ENCODE measurements around the gene PLCL2. TPM values are rescaled to one million over a fixed set of nuclear protein-coding genes. Genes with fewer than 3 reads are reported as not detected.

Gene PLCL2
- total RNA-seq, 1 experiment from 2014 or later: 0.07 TPM

DNA sequence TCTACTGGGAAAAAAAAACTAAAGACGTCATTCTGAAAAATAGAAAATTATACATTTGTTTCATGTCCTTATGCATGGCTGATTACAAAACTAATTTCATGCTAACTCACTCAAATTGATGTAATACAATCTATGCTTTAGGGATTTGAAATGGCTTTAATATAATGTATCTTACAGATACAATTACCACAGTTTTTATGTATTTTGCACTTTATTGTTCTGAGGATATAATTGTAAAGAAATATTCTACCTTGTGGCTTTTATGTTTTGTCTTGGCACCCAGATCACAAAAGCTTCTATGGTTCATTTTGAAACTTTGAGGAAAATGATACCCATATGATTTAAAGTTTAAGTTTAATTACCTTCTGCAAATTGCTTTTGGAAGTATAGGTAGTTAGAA lies 122.5 kb downstream of the PLCL2 start:
- H3K27me3 Mint-ChIP-seq (ENCODE audit: insufficient read depth, unreplicated experiment): no peaks in the 10 kb centered on the region
- no peaks in the 10 kb centered on the region for H3K4me1 Mint-ChIP-seq (ENCODE audit: low read depth, unreplicated experiment)
- H3K9me3 ChIP-seq: no peaks in the 10 kb centered on the region
- no peaks in the 10 kb centered on the region for H3K4me1 ChIP-seq
- ChIA-PET CTCF (no interaction called here), POLR2A (no interaction called here)
- no peak overlapping the region for H3K4me3 Mint-ChIP-seq (ENCODE audit: unreplicated experiment)
- no peaks in the 10 kb centered on the region for H3K9me3 Mint-ChIP-seq (ENCODE audit: unreplicated experiment)
- no peak for DNase-seq
- no peaks in the 10 kb centered on the region for H3K27me3 ChIP-seq (replicated peaks; ENCODE audit: control insufficient read depth, insufficient read depth, low read length)
- H3K36me3 ChIP-seq (ENCODE audit: control insufficient read depth, insufficient read depth, low read length): no peaks in the 10 kb centered on the region
- no peaks in the 10 kb centered on the region for H3K36me3 Mint-ChIP-seq (ENCODE audit: insufficient read depth, unreplicated experiment)
- intact Hi-C loops (cut with micrococcal nuclease; ENCODE audit: unreplicated experiment): no loop called here
- H3K4me3 ChIP-seq (ENCODE audit: low read depth, low read length): no peak overlapping the region
- no TSS peak for BruUV-seq (replicated peaks)
- TF ChIP-seq, protein P1, sequence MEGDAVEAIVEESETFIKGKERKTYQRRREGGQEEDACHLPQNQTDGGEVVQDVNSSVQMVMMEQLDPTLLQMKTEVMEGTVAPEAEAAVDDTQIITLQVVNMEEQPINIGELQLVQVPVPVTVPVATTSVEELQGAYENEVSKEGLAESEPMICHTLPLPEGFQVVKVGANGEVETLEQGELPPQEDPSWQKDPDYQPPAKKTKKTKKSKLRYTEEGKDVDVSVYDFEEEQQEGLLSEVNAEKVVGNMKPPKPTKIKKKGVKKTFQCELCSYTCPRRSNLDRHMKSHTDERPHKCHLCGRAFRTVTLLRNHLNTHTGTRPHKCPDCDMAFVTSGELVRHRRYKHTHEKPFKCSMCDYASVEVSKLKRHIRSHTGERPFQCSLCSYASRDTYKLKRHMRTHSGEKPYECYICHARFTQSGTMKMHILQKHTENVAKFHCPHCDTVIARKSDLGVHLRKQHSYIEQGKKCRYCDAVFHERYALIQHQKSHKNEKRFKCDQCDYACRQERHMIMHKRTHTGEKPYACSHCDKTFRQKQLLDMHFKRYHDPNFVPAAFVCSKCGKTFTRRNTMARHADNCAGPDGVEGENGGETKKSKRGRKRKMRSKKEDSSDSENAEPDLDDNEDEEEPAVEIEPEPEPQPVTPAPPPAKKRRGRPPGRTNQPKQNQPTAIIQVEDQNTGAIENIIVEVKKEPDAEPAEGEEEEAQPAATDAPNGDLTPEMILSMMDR (IDR thresholded peaks at IDR 0.05; ENCODE audit: insufficient read depth in 1 of 2, low read depth in 1 of 2, low read length in 1 of 2, severe bottlenecking in 1 of 2, unreplicated experiment in 1 of 2): no peak
- no peak overlapping the region for H3K27ac Mint-ChIP-seq (ENCODE audit: unreplicated experiment)

DNA sequence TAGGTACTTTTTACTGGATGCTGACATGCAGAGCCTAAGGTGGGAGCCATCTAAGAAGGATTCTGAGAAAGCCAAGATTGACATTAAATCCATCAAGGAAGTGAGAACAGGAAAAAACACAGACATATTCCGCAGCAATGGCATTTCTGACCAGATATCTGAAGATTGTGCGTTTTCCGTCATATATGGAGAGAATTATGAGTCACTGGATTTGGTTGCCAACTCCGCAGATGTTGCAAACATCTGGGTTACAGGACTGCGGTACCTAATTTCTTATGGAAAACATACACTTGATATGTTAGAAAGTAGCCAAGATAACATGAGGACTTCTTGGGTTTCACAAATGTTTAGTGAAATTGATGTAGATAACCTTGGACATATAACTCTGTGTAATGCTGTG lies 125.1 kb downstream of the PLCL2 start:
- H3K36me3 ChIP-seq (ENCODE audit: control insufficient read depth, insufficient read depth, low read length): no peaks in the 10 kb centered on the region
- no peak overlapping the region for H3K4me3 ChIP-seq (ENCODE audit: low read depth, low read length)
- H3K4me1 ChIP-seq: peaks cover 13% of the 10 kb centered on the region
- TF ChIP-seq, protein P1 (IDR thresholded peaks at IDR 0.05; ENCODE audit: insufficient read depth in 1 of 2, low read depth in 1 of 2, low read length in 1 of 2, severe bottlenecking in 1 of 2, unreplicated experiment in 1 of 2): no peak
- H3K9me3 ChIP-seq: no peaks in the 10 kb centered on the region
- DNase-seq: no peak
- BruUV-seq (replicated peaks): no TSS peak
- ChIA-PET CTCF (no interaction called here), POLR2A (no interaction called here)
- Mint-ChIP-seq H3K27ac (ENCODE audit: unreplicated experiment) (no peak overlapping the region), H3K27me3 (ENCODE audit: insufficient read depth, unreplicated experiment) (no peaks in the 10 kb centered on the region), H3K4me3 (ENCODE audit: unreplicated experiment) (no peak overlapping the region), H3K4me1 (ENCODE audit: low read depth, unreplicated experiment) (peaks cover 20% of the 10 kb centered on the region), H3K36me3 (ENCODE audit: insufficient read depth, unreplicated experiment) (no peaks in the 10 kb centered on the region), H3K9me3 (ENCODE audit: unreplicated experiment) (no peaks in the 10 kb centered on the region)
- intact Hi-C loops (cut with micrococcal nuclease; ENCODE audit: unreplicated experiment): no loop called here
- H3K27me3 ChIP-seq (replicated peaks; ENCODE audit: control insufficient read depth, insufficient read depth, low read length): no peaks in the 10 kb centered on the region

DNA sequence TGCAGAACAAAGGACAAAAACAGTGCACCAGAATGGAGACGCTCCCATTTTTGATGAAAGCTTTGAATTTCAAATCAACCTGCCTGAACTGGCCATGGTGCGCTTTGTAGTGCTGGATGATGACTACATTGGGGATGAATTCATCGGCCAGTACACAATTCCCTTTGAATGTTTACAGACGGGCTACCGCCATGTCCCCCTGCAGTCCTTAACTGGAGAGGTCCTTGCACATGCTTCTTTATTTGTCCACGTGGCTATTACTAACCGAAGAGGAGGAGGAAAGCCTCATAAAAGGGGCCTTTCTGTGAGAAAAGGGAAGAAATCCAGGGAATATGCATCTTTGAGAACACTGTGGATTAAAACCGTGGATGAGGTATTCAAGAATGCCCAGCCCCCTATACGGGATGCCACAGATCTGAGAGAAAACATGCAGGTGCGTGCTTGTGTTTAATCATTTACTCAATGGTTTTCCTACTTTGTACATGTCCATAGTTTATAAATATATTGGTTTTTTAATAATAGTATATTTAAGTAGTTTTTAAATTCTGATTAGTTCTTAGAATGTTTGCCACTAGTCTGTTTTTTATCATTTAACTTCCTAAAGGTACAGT lies 127.1 kb downstream of the PLCL2 start:
- Mint-ChIP-seq H3K27me3 (ENCODE audit: insufficient read depth, unreplicated experiment) (no peaks in the 10 kb centered on the region), H3K9me3 (ENCODE audit: unreplicated experiment) (no peaks in the 10 kb centered on the region), H3K36me3 (ENCODE audit: insufficient read depth, unreplicated experiment) (no peaks in the 10 kb centered on the region), H3K4me1 (ENCODE audit: low read depth, unreplicated experiment) (peaks cover 21% of the 10 kb centered on the region), H3K4me3 (ENCODE audit: unreplicated experiment) (no peak overlapping the region), H3K27ac (ENCODE audit: unreplicated experiment) (no peak overlapping the region)
- DNase-seq: no peak
- TF ChIP-seq, protein P1 (IDR thresholded peaks at IDR 0.05; ENCODE audit: insufficient read depth in 1 of 2, low read depth in 1 of 2, low read length in 1 of 2, severe bottlenecking in 1 of 2, unreplicated experiment in 1 of 2): no peak
- ChIA-PET POLR2A (no interaction called here), CTCF (no interaction called here)
- no peaks in the 10 kb centered on the region for H3K36me3 ChIP-seq (ENCODE audit: control insufficient read depth, insufficient read depth, low read length)
- intact Hi-C loops (cut with micrococcal nuclease; ENCODE audit: unreplicated experiment): no loop called here
- no peaks in the 10 kb centered on the region for H3K27me3 ChIP-seq (replicated peaks; ENCODE audit: control insufficient read depth, insufficient read depth, low read length)
- peaks cover 25% of the 10 kb centered on the region for H3K4me1 ChIP-seq
- H3K4me3 ChIP-seq (ENCODE audit: low read depth, low read length): no peak overlapping the region
- BruUV-seq (replicated peaks): no TSS peak
- no peaks in the 10 kb centered on the region for H3K9me3 ChIP-seq
